Endothelial cell of umbilical vein (primary cell): ENCODE data around the gene SCRN1. TPM values are rescaled to one million over a fixed set of nuclear protein-coding genes. Genes with fewer than 3 reads are reported as not detected.
A peak's percentile ranks its signal among the peaks of the same experiment; 100 is the strongest.

ENCODE experiments used
- BruUV-seq: library from RNA; stranded (reverse); fragments of 400-500 nt; replicated peaks from 2 replicates; lab custom pipeline; 2021; lab: Mats Ljungman, UMichigan
- CTCF ChIA-PET: fragments of 300-600, 350-600 bp; sonication (Branson Sonifier 250); formaldehyde crosslinking; loops from one replicate; lab custom pipeline; 2021; ENCODE audit warnings: antibody characterized with exemption, inconsistent platforms; lab: Charles Lee
- POLR2A ChIA-PET: fragments of 300-600, 350-600 bp; sonication (Branson Sonifier 250); formaldehyde crosslinking; loops from one replicate; lab custom pipeline; 2021; ENCODE audit warnings: antibody characterized with exemption, inconsistent platforms; lab: Charles Lee
- DNase-seq: peaks from one replicate; pipeline ENCODE4 v3.0.0-alpha.2; 2011; ENCODE audit warnings: low read depth, low spot score
- FAIRE-seq: peaks from 2 replicates; lab custom pipeline; 2011; peaks lifted over from hg19 to GRCh38; lab: Jason Lieb, UNC
- H2AFZ ChIP-seq: 2 replicates; pipeline ENCODE4 v1.6.0; 2012; ENCODE audit warnings: low read depth, low read length, control low read depth, inconsistent platforms
- H3K27ac ChIP-seq: 2 replicates; pipeline ENCODE4 v1.5.1; 2011; ENCODE audit warnings: low read depth, mild to moderate bottlenecking, control low read depth, low read length, moderate library complexity; ENCODE audit not compliant: insufficient read depth
- H3K27me3 ChIP-seq, 2 experiments: 2 replicates each; pipeline versions ENCODE4 v1.6.0 to v1.6.1; 2011; ENCODE audit warnings: low read length in 2 of 2, mixed read lengths in 1 of 2; ENCODE audit not compliant: control insufficient read depth in 2 of 2, insufficient read depth in 2 of 2
- H3K36me3 ChIP-seq, 2 experiments: 2 replicates in 1 of 2; 3 replicates in 1 of 2; pipeline ENCODE4 v1.5.1; 2011; ENCODE audit warnings: low read length in 2 of 2, mild to moderate bottlenecking in 1 of 2, moderate library complexity in 1 of 2; ENCODE audit not compliant: control insufficient read depth in 2 of 2, insufficient read depth in 2 of 2; ENCODE audit errors: extremely low read depth in 1 of 2
- H3K4me1 ChIP-seq: 3 replicates; pipeline ENCODE4 v1.5.1; 2011; ENCODE audit warnings: mild to moderate bottlenecking, low read length; ENCODE audit not compliant: control insufficient read depth, insufficient read depth; ENCODE audit errors: extremely low read depth
- H3K4me2 ChIP-seq: 2 replicates; pipeline ENCODE4 v1.6.1; 2011; ENCODE audit warnings: low read length, control low read depth, mixed read lengths; ENCODE audit not compliant: insufficient read depth
- H3K4me3 ChIP-seq, 3 experiments: fragments of 200-600 bp in 1 of 3; sonication (generic), shearing (Covaris generic) in 1 of 3; replicated peaks in 1 of 3; 2 replicates each; pipeline ENCODE4 v1.5.1; 2011 to 2016; ENCODE audit warnings: control low read depth in 3 of 3, low read length in 3 of 3, mild to moderate bottlenecking in 2 of 3, inconsistent platforms in 1 of 3, low read depth in 1 of 3, moderate library complexity in 1 of 3; ENCODE audit not compliant: insufficient read depth in 1 of 3
- H3K79me2 ChIP-seq: 2 replicates; pipeline ENCODE4 v1.6.0; 2012; ENCODE audit warnings: low read length, inconsistent platforms; ENCODE audit not compliant: control insufficient read depth, insufficient read depth
- H3K9ac ChIP-seq: replicated peaks from 2 replicates; pipeline ENCODE3; 2011; ENCODE audit warnings: low read length, control low read depth; ENCODE audit not compliant: insufficient read depth; ENCODE audit errors: extremely low read depth
- H3K9me1 ChIP-seq: replicated peaks from 3 replicates; pipeline ENCODE4 v1.6.0; 2011; ENCODE audit warnings: mild to moderate bottlenecking, low read length; ENCODE audit not compliant: control insufficient read depth, insufficient read depth; ENCODE audit errors: extremely low read depth
- H3K9me3 ChIP-seq: replicated peaks from 2 replicates; pipeline ENCODE4 v1.5.1; 2012; ENCODE audit warnings: low read length, inconsistent platforms; ENCODE audit not compliant: control insufficient read depth, insufficient read depth
- H4K20me1 ChIP-seq: replicated peaks from 2 replicates; pipeline ENCODE3; 2011; ENCODE audit warnings: mild to moderate bottlenecking, low read length; ENCODE audit not compliant: control insufficient read depth, insufficient read depth; ENCODE audit errors: extremely low read depth
- EZH2 ChIP-seq: IDR thresholded peaks from 2 replicates; pipeline ENCODE4 v1.6.1; 2012; ENCODE audit warnings: borderline replicate concordance, low read depth, mild to moderate bottlenecking, moderate library complexity, low read length, inconsistent platforms; ENCODE audit not compliant: severe bottlenecking
- FOS ChIP-seq: IDR thresholded peaks from 2 replicates; pipeline ENCODE4 v1.6.1; 2011; ENCODE audit warnings: mild to moderate bottlenecking, low read length, moderate library complexity, borderline replicate concordance; ENCODE audit not compliant: insufficient read depth
- GATA2 ChIP-seq: IDR thresholded peaks from 2 replicates; pipeline ENCODE4 v1.7.0; 2011; ENCODE audit warnings: low read depth, mild to moderate bottlenecking, moderate library complexity, mixed read lengths, low read length; ENCODE audit not compliant: insufficient read length, insufficient read depth
- JUN ChIP-seq: IDR thresholded peaks from 2 replicates; pipeline ENCODE4 v1.6.1; 2011; ENCODE audit warnings: borderline replicate concordance, low read depth; ENCODE audit not compliant: insufficient read length, insufficient read depth
- MYC ChIP-seq: IDR thresholded peaks from one replicate; pipeline ENCODE4 v1.6.1; 2011; ENCODE audit warnings: mild to moderate bottlenecking, low read depth, low read length
- POLR2A ChIP-seq: IDR thresholded peaks from 2 replicates; pipeline ENCODE4 v1.6.1; 2012; ENCODE audit warnings: low read depth, mild to moderate bottlenecking, control low read depth, low read length
- POLR2AphosphoS5 ChIP-seq: IDR thresholded peaks from 2 replicates; pipeline ENCODE4 v1.6.1; 2012; ENCODE audit warnings: low read depth, mild to moderate bottlenecking, control low read depth, low read length, moderate library complexity; ENCODE audit not compliant: insufficient read depth
- dilution Hi-C: fragments of 300-500 bp; cut with MboI; formaldehyde crosslinking; loops from one replicate; pipeline ENCODE4 v1.15.0; 2019; ENCODE audit warnings: low sequenced_read_pairs; ENCODE audit not compliant: extremely low pct_ligation_motif_present
- intact Hi-C: fragments of 100-400 bp; cut with micrococcal nuclease; formaldehyde crosslinking; loops from one replicate; pipeline ENCODE4 v1.10.0; 2022
- polyA plus RNA-seq, 4 experiments: library from polyadenylated mRNA; depleted of rRNA in 3 of 4; stranded (reverse) in 3 of 4; unstranded in 1 of 4; fragments of >200 nt; gene quantifications; 2 replicates each; pipeline versions ENCODE4 v1.2.1 to v1.2.3, GENCODE V29; 2011 to 2012; ENCODE audit warnings: missing spikeins in 1 of 4
- total RNA-seq: library from RNA; stranded (reverse); gene quantifications from 2 replicates; pipeline ENCODE4 v1.2.3, GENCODE V29; 2021
- TF ChIP-seq, protein P1 (sequence below): IDR thresholded peaks from 2 replicates; pipeline ENCODE4 v1.6.1; 2011; ENCODE audit not compliant: insufficient read depth, insufficient read length
- TF ChIP-seq, protein P2 (sequence below), 2 donors: IDR thresholded peaks; 1 replicate in 1 of 2; 2 replicates in 1 of 2; pipeline ENCODE4 v1.5.1; 2011; ENCODE audit warnings: low read length in 2 of 2, mild to moderate bottlenecking in 2 of 2, moderate library complexity in 2 of 2, control low read depth in 1 of 2, inconsistent platforms in 1 of 2, low read depth in 1 of 2; ENCODE audit not compliant: insufficient read depth in 1 of 2; ENCODE audit errors: extremely low read depth in 1 of 2

The SCRN1 gene
- total and polyA plus RNA-seq, 2 donors (not counting 3 experiments of a cell fraction or from before 2014, with no cell fraction given): 57.0 to 127 TPM

DNA sequence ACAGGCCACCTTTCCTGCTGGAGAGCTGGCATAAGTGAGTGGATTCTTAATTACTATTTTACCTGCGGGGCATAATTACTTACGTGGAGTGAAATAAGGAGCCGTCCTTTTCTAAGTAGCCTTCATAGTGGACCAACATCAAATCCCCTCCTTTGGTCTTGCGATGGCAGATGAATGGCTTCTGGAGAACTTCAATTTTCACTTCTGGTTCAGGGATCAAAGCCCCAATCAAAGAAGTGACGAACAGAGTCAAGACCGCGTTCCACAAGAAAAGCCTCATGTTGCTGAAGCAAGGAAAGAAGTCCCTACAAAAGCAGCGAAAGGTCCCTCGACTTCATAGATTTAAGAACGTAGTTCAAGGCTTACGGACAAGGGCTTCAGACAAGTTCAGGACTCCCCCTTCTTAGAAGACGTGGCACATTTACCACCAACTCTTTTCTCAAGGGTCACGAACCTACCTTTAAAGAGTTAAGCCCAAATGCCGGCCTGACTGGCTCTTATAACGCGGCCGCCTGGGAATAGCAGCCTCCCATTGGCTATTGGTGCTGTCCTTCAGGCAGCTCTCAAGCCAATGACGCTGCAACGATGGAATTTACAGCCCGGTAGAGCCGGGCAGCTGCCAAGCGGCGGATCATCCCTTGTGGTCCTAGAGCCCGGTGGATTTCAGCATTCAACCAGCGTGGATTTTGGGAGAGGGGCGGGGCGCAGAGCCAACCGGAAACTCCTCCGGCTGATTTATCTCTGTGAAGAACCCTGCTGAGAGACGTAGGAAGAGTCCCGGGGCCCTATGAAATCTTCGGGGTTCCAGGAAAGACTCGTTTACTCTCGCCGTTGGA lies 36.8 kb upstream of the SCRN1 start, which contains the start of gene FKBP14:
Gene FKBP14 (minus strand): TSS at position 474 of the 836 bp plus-strand sequence. CDS start 194 bp downstream, at position 280.
- peak within 1 kb of the TSS; percentile 74 to 100 (median 99) for H3K4me3 ChIP-seq
- TSS peak; percentile 82 for BruUV-seq
- H4K20me1 ChIP-seq: peaks cover 6% of the 10 kb centered on the region
- no peaks in the 10 kb centered on the region for H3K9me3 ChIP-seq
- H3K4me2 ChIP-seq: peak within 1 kb of the TSS; percentile 99
- H3K9ac ChIP-seq: peak within 1 kb of the TSS; percentile 93
- no peaks in the 10 kb centered on the region for H3K27me3 ChIP-seq
- H2AFZ ChIP-seq: peak within 1 kb of the TSS; percentile 100
- intact Hi-C loops: loop anchor here (1.0 to 5.0 kb wide), 4 partner anchors 36 to 256 kb away; partner anchors contain the start of gene ZNRF2
- peaks cover 45% of the 10 kb centered on the region for H3K79me2 ChIP-seq
- DNase-seq: peak; percentile 98
- ChIA-PET CTCF (interaction anchor here (0.7 to 1.4 kb wide), 4 partner anchors 9 to 105 kb away, joined by 3 to 4 read pairs (median 4); no protein-coding TSS in a partner anchor), POLR2A (interaction anchor here (1.3 kb wide), 1 partner anchor 36 kb away, joined by 5 read pairs; the partner anchor contains the start of gene SCRN1)
- dilution Hi-C loops: no loop called here
- H3K9me1 ChIP-seq: no peaks in the 10 kb centered on the region
- H3K4me1 ChIP-seq: peaks cover 35% of the 10 kb centered on the region
- peak within 1 kb of the TSS; percentile 83 for H3K27ac ChIP-seq
- H3K36me3 ChIP-seq: no peaks in the 10 kb centered on the region
- peak; percentile 98 for FAIRE-seq
- no peak for TF ChIP-seq GATA2
- no peak for TF ChIP-seq MYC
- peak; percentile 77 for TF ChIP-seq POLR2AphosphoS5
- TF ChIP-seq POLR2A: peak; percentile 79
- TF ChIP-seq, protein P1, sequence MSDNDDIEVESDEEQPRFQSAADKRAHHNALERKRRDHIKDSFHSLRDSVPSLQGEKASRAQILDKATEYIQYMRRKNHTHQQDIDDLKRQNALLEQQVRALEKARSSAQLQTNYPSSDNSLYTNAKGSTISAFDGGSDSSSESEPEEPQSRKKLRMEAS: no peak

DNA sequence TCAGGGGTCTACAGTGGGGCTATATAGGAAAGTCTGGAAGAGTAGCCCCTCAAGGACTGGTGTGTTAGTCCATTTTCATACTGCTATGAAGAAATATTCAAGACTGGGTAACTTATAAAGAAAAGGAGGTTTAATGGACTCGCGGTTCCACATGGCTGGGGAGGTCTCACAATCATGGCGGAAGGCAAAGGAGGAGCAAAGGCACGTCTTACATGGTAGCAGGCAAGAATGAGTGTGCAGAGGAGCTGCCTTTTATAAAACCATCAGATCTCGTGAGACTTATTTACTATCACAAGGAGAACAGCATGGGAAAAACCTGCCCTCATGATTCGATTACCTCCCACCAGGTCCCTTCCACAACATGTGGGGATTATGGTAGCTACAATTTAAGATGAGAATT lies 33.9 kb upstream of the SCRN1 start:
- DNase-seq: no peak
- Histone ChIP-seq H4K20me1 (no peaks in the 10 kb centered on the region), H3K9me3 (no peaks in the 10 kb centered on the region), H2AFZ (no peak overlapping the region), H3K27ac (no peak overlapping the region), H3K4me2 (no peak overlapping the region), H3K9me1 (no peaks in the 10 kb centered on the region), H3K36me3 (no peaks in the 10 kb centered on the region), H3K9ac (no peak overlapping the region), H3K4me3 (no peak overlapping the region), H3K27me3 (no peaks in the 10 kb centered on the region), H3K4me1 (peaks cover 38% of the 10 kb centered on the region), H3K79me2 (peaks cover 30% of the 10 kb centered on the region)
- no peak for FAIRE-seq
- CTCF ChIA-PET: no interaction called here
- no TSS peak for BruUV-seq
- intact Hi-C loops (no loop called here), dilution Hi-C loops (no loop called here)
- TF ChIP-seq FOS (no peak), JUN (no peak), MYC (no peak), POLR2A (no peak), EZH2 (no peak), GATA2 (no peak), POLR2AphosphoS5 (no peak)
- TF ChIP-seq, protein P1: no peak
- TF ChIP-seq, protein P2, sequence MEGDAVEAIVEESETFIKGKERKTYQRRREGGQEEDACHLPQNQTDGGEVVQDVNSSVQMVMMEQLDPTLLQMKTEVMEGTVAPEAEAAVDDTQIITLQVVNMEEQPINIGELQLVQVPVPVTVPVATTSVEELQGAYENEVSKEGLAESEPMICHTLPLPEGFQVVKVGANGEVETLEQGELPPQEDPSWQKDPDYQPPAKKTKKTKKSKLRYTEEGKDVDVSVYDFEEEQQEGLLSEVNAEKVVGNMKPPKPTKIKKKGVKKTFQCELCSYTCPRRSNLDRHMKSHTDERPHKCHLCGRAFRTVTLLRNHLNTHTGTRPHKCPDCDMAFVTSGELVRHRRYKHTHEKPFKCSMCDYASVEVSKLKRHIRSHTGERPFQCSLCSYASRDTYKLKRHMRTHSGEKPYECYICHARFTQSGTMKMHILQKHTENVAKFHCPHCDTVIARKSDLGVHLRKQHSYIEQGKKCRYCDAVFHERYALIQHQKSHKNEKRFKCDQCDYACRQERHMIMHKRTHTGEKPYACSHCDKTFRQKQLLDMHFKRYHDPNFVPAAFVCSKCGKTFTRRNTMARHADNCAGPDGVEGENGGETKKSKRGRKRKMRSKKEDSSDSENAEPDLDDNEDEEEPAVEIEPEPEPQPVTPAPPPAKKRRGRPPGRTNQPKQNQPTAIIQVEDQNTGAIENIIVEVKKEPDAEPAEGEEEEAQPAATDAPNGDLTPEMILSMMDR (IDR thresholded peaks at IDR 0.05; ENCODE audit: extremely low read depth in 1 of 2, insufficient read depth in 1 of 2, low read depth in 1 of 2, low read length in 2 of 2): no peak
- POLR2A ChIA-PET: interaction anchor here (0.5 kb wide), 1 partner anchor 17 kb away, joined by 4 read pairs; no protein-coding TSS in a partner anchor
